Cortex of kidney (tissue), 1 donor: Measurements from ENCODE around the gene SIRT1.
"Not testable (repeated sequence)": the region's sequence is repeated elsewhere in the genome, so short reads cannot be mapped to it uniquely, and the experiment has no call there.

Source experiments
- DNase-seq: peaks from one replicate; lab custom pipeline; 2025; lab: John Stamatoyannopoulos, UW

SIRT1 gene

GRCh38 chr10:67884313-67884841 lies at the start of gene SIRT1:
Gene SIRT1, plus strand, starts transcription at chr10:67884656. Its CDS starts 66 bp downstream, at chr10:67884722.
- peak; percentile 67 for DNase-seq

GRCh38 chr10:67835541-67836394 lies 48.7 kb upstream of the SIRT1 start:
- not testable (repeated sequence) for DNase-seq

GRCh38 chr10:67836488-67836887 lies 48.0 kb upstream of the SIRT1 start:
- DNase-seq: no peak

GRCh38 chr10:67836972-67837371 lies 47.5 kb upstream of the SIRT1 start:
- no peak for DNase-seq

- DNase-seq: no peak
Measured at GRCh38 chr10:67837541-67838314, 46.7 kb upstream of the SIRT1 start, which contains the start of gene DNAJC12. Gene DNAJC12, minus strand, starts transcription at chr10:67838188. Its CDS starts 177 bp downstream, at chr10:67838011.

- not testable (repeated sequence) for DNase-seq
Measured at GRCh38 chr10:67839511-67839910, 44.9 kb upstream of the SIRT1 start.

- no peak for DNase-seq
Measured at GRCh38 chr10:67839951-67840350, 44.5 kb upstream of the SIRT1 start.

GRCh38 chr10:67841737-67842136 lies 42.7 kb upstream of the SIRT1 start:
- no peak for DNase-seq

- no peak for DNase-seq
Measured at GRCh38 chr10:67843284-67843683, 41.2 kb upstream of the SIRT1 start.

- no peak for DNase-seq
Measured at GRCh38 chr10:67849331-67850011, 35.0 kb upstream of the SIRT1 start.

- DNase-seq: no peak
Measured at GRCh38 chr10:67851186-67851585, 33.3 kb upstream of the SIRT1 start.

- DNase-seq: no peak
Measured at GRCh38 chr10:67852761-67853160, 31.7 kb upstream of the SIRT1 start.

- no peak for DNase-seq
Measured at GRCh38 chr10:67853512-67853911, 30.9 kb upstream of the SIRT1 start.

- DNase-seq: no peak
Measured at GRCh38 chr10:67858971-67859370, 25.5 kb upstream of the SIRT1 start.

- DNase-seq: no peak
Measured at GRCh38 chr10:67861750-67862432, 22.6 kb upstream of the SIRT1 start.

- DNase-seq: no peak
Measured at GRCh38 chr10:67863094-67863493, 21.4 kb upstream of the SIRT1 start.

GRCh38 chr10:67864607-67865371 lies 19.7 kb upstream of the SIRT1 start:
- no peak for DNase-seq

GRCh38 chr10:67868132-67868531 lies 16.3 kb upstream of the SIRT1 start:
- no peak for DNase-seq

GRCh38 chr10:67869996-67870395 lies 14.5 kb upstream of the SIRT1 start:
- DNase-seq: no peak

GRCh38 chr10:67875340-67876238 lies 8.9 kb upstream of the SIRT1 start:
- no peak for DNase-seq
